ENCODE results near the gene ST7.
"Not testable (repeated sequence)": the region's sequence is repeated elsewhere in the genome, so short reads cannot be mapped to it uniquely, and the experiment has no call there.

Gene ST7

DNA sequence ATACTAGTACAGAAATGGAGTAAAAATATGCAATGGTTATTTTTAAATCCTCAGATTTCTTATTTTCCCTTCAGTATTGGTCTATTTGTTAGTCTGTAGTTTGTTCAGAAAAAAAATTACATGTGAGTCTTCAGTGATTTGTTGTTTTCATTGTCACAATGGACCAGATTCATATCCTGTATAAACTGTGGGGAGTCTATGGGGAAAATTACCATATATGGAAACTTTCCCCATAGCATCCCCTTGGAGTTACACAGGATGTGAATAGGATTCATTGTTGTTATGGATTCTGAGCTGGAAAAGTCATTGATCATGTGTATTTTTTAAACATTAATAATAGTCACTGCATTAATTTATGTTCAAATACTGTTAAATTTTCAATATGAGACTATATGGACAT, 72.6 kb downstream of the ST7 start:
- no peak overlapping the region for H3K4me3 ChIP-seq (ENCODE audit: low read depth, low read length)
- TF ChIP-seq, protein P1, sequence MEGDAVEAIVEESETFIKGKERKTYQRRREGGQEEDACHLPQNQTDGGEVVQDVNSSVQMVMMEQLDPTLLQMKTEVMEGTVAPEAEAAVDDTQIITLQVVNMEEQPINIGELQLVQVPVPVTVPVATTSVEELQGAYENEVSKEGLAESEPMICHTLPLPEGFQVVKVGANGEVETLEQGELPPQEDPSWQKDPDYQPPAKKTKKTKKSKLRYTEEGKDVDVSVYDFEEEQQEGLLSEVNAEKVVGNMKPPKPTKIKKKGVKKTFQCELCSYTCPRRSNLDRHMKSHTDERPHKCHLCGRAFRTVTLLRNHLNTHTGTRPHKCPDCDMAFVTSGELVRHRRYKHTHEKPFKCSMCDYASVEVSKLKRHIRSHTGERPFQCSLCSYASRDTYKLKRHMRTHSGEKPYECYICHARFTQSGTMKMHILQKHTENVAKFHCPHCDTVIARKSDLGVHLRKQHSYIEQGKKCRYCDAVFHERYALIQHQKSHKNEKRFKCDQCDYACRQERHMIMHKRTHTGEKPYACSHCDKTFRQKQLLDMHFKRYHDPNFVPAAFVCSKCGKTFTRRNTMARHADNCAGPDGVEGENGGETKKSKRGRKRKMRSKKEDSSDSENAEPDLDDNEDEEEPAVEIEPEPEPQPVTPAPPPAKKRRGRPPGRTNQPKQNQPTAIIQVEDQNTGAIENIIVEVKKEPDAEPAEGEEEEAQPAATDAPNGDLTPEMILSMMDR (IDR thresholded peaks at IDR 0.05; ENCODE audit: insufficient read depth, low read length, missing control alignments): no peak
- no peak for DNase-seq (ENCODE audit: low read depth, low spot score)
- ChIA-PET POLR2A (no interaction called here), CTCF (interaction anchor here (1.2 kb wide), 1 partner anchor 13 kb away, joined by 3 read pairs; no protein-coding TSS in a partner anchor)

DNA sequence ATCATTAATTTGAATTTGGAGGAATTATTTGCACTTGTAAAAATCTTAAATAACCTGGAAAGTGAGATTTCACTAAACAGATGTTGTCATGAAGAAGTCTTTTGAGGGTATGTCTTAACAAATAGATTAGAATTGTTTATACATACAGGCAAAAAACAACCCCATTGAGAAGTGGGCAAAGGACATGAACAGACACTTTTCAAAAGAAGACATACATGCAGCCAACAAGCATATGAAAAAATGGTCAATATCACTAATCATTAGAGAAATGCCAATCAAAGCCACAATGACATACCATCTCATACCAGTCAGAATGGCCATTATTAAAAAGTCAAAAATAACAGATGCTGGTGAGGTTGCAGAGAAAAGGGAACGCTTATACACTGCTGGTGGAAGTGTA, 77.0 kb downstream of the ST7 start:
- POLR2A ChIA-PET; H3K4me3 ChIP-seq (ENCODE audit: low read depth, low read length); CTCF ChIA-PET; DNase-seq (ENCODE audit: low read depth, low spot score): not testable (repeated sequence)

DNA sequence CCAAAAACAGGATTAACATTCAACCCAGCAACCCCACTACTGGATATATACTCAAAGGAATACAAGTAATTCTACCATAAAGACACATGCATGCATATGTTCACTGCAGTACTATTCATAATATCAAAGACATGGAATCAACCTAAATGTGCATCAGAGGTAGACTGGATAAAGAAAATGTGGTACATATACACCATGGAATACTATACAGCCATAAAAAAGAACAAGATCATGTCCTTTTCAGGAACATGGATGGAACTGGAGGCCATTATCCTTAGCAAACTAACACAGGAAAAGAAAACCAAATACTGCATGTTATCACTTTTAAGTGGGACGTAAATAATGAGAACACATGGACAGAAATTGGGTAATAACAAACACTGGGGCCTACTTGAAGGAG, 77.5 kb downstream of the ST7 start:
- H3K4me3 ChIP-seq (ENCODE audit: low read depth, low read length); POLR2A ChIA-PET; DNase-seq (ENCODE audit: low read depth, low spot score); CTCF ChIA-PET: not testable (repeated sequence)

DNA sequence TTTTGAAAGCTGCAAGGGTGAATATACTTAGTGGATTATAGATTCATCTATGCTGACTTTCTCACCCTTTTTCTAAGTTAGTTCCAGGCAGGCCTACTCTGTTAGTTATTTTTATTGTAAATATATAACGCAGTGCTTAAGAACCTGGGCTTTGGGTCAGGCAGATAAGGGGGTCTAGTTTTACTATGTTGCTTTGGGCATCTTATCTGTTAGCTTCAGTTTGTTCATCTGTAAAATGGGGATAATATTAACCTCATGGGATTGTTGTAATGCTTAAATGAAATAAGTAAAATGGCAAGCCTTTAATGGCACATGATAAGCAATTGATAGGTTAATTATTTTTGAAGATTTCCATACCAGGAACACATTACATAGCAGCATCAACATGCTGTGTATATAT, 79.5 kb downstream of the ST7 start:
- POLR2A ChIA-PET: no interaction called here

DNA sequence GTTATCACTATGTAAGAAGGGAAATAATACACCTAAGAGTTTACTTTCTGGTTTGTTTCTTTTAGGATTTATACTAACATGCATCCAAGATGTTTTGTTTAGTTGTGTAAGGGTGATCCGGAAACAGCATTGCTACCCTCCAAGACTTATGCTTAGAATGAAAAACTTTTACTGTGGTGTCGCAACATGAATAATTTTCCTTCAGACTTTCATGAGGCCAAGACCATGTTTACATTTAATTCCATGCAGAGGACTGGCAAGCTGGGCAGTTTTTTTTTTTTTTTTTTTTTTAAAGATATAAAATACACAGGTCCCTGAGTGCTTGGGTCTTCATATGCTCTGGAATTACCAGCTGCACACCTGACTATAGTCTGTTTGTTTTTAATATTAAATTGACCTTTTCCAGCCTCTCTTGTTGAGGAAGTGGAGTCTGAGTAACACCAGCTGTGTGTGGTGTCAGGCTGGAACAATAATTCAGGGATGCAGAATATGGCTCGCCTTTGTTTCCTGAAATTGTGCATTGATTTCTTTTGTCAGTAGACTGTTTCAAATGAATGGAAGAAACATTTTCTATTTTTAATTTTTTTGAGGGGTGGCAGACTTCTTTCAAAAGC, 81.7 kb downstream of the ST7 start:
- CTCF ChIA-PET: interaction anchor here (0.6 to 1.0 kb wide), 2 partner anchors 25 to 47 kb away, joined by 3 read pairs; no protein-coding TSS in a partner anchor
- TF ChIP-seq, protein P1 (IDR thresholded peaks at IDR 0.05; ENCODE audit: insufficient read depth, low read length, missing control alignments): no peak
- POLR2A ChIA-PET: no interaction called here
- no peak for DNase-seq (ENCODE audit: low read depth, low spot score)
- no peak overlapping the region for H3K4me3 ChIP-seq (ENCODE audit: low read depth, low read length)

More for the DNA sequence above, 79.5 kb downstream of the ST7 start:
- no peak overlapping the region for H3K4me3 ChIP-seq (ENCODE audit: low read depth, low read length)
- CTCF ChIA-PET: interaction anchor here (0.9 kb wide), 1 partner anchor 48 kb away, joined by 3 read pairs; no protein-coding TSS in a partner anchor
- no peak for DNase-seq (ENCODE audit: low read depth, low spot score)
- TF ChIP-seq, protein P1 (IDR thresholded peaks at IDR 0.05; ENCODE audit: insufficient read depth, low read length, missing control alignments): no peak

DNA sequence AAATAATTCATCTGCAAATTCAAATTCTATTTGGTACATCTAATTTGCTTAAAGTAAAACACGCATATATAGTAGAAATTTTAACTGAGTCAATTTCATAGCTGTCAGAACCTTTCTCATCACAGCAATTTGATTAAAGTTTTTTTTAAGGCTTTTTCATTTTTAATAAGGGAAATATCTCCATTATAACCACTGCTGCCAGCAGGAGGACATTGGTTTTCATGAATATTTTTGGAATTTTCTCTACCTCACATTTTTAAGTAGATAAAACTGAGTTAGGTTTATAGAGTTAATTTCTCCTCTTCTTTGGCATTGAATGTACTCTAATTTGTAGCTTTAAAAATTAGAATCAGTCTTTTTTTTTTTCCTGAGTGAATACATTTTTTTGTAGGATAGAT, 82.2 kb downstream of the ST7 start:
- DNase-seq (ENCODE audit: low read depth, low spot score): no peak
- ChIA-PET CTCF (interaction anchor here (0.6 to 1.0 kb wide), 4 partner anchors 26 to 94 kb away, joined by 3 read pairs; no protein-coding TSS in a partner anchor), POLR2A (no interaction called here)
- TF ChIP-seq, protein P1 (IDR thresholded peaks at IDR 0.05; ENCODE audit: insufficient read depth, low read length, missing control alignments): no peak
- no peak overlapping the region for H3K4me3 ChIP-seq (ENCODE audit: low read depth, low read length)

DNA sequence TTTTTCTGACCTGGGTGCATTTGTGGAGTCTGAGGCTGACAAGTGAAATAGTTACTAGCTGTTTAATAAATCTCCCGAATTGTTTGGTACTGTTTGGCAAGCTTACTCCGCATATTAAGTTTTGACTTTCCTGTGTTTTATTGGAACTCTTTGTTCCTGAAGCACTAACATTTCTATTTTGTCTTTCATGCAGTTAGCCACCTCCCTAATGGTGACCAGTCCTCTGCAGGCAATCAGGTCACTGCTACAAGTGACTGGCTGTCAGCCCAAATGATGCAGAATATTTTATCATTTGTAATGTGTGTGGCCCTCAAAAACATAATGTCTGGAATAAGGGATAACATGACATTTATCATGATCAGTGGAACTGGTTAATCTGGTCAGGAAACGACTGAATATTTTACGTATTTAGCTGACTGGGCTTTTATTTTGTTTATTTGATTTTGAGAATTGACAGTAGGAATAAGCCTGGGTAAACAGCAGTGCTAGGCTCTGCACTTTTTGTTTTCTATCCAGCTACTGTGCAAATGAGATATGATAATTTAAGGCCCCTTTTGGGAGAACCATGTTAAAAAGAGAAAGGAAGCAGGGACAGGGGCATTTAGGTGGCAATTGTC, 82.9 kb downstream of the ST7 start:
- no peak overlapping the region for H3K4me3 ChIP-seq (ENCODE audit: low read depth, low read length)
- ChIA-PET CTCF (interaction anchor here (0.7 to 1.0 kb wide), 3 partner anchors 27 to 94 kb away, joined by 3 read pairs; no protein-coding TSS in a partner anchor), POLR2A (no interaction called here)
- DNase-seq (ENCODE audit: low read depth, low spot score): no peak
- TF ChIP-seq, protein P1 (IDR thresholded peaks at IDR 0.05; ENCODE audit: insufficient read depth, low read length, missing control alignments): no peak
